ENCODE measurements around the gene HS3ST4.

HS3ST4 gene

GRCh38 chr16:25951999-25952398, 260.2 kb downstream of the HS3ST4 start:
- Mint-ChIP-seq H3K27ac (no peak overlapping the region), H3K9me3 (no peaks in the 10 kb centered on the region), H3K4me3 (no peak overlapping the region), H3K27me3 (peaks cover 3% of the 10 kb centered on the region), H3K36me3 (no peaks in the 10 kb centered on the region), H3K4me1 (no peaks in the 10 kb centered on the region)

- no peaks in the 10 kb centered on the region for H3K4me1 Mint-ChIP-seq
- H3K9me3 Mint-ChIP-seq: no peaks in the 10 kb centered on the region
- H3K36me3 Mint-ChIP-seq: no peaks in the 10 kb centered on the region
- H3K27me3 Mint-ChIP-seq: peaks cover 3% of the 10 kb centered on the region
- no peak overlapping the region for H3K27ac Mint-ChIP-seq
- no peak overlapping the region for H3K4me3 Mint-ChIP-seq
Measured at GRCh38 chr16:25952983-25953382, 261.2 kb downstream of the HS3ST4 start.

GRCh38 chr16:25957707-25958106, 265.9 kb downstream of the HS3ST4 start:
- no peak overlapping the region for H3K27ac Mint-ChIP-seq
- no peaks in the 10 kb centered on the region for H3K4me1 Mint-ChIP-seq
- H3K4me3 Mint-ChIP-seq: no peak overlapping the region
- peaks cover 5% of the 10 kb centered on the region for H3K27me3 Mint-ChIP-seq
- peaks cover 1% of the 10 kb centered on the region for H3K36me3 Mint-ChIP-seq
- H3K9me3 Mint-ChIP-seq: no peaks in the 10 kb centered on the region

- no peaks in the 10 kb centered on the region for H3K4me1 Mint-ChIP-seq
- no peak overlapping the region for H3K4me3 Mint-ChIP-seq
- H3K27ac Mint-ChIP-seq: no peak overlapping the region
- no peaks in the 10 kb centered on the region for H3K9me3 Mint-ChIP-seq
- peaks cover 2% of the 10 kb centered on the region for H3K27me3 Mint-ChIP-seq
- peaks cover 1% of the 10 kb centered on the region for H3K36me3 Mint-ChIP-seq
Measured at GRCh38 chr16:25959221-25959620, 267.5 kb downstream of the HS3ST4 start.

GRCh38 chr16:25966172-25967097, 274.7 kb downstream of the HS3ST4 start:
- Mint-ChIP-seq H3K27me3 (no peaks in the 10 kb centered on the region), H3K9me3 (no peaks in the 10 kb centered on the region), H3K27ac (no peak overlapping the region), H3K36me3 (no peaks in the 10 kb centered on the region), H3K4me1 (peaks cover 6% of the 10 kb centered on the region), H3K4me3 (no peak overlapping the region)

GRCh38 chr16:25977121-25977520, 285.4 kb downstream of the HS3ST4 start:
- H3K36me3 Mint-ChIP-seq: no peaks in the 10 kb centered on the region
- no peaks in the 10 kb centered on the region for H3K4me1 Mint-ChIP-seq
- H3K27me3 Mint-ChIP-seq: peaks cover 2% of the 10 kb centered on the region
- H3K27ac Mint-ChIP-seq: no peak overlapping the region
- no peak overlapping the region for H3K4me3 Mint-ChIP-seq
- H3K9me3 Mint-ChIP-seq: no peaks in the 10 kb centered on the region

- no peak overlapping the region for H3K27ac Mint-ChIP-seq
- H3K36me3 Mint-ChIP-seq: no peaks in the 10 kb centered on the region
- no peaks in the 10 kb centered on the region for H3K9me3 Mint-ChIP-seq
Measured at GRCh38 chr16:25978218-25978617, 286.5 kb downstream of the HS3ST4 start.

GRCh38 chr16:25988084-25988483, 296.3 kb downstream of the HS3ST4 start:
- H3K27ac Mint-ChIP-seq: no peak overlapping the region
- peaks cover 10% of the 10 kb centered on the region for H3K27me3 Mint-ChIP-seq
- H3K9me3 Mint-ChIP-seq: no peaks in the 10 kb centered on the region

More at GRCh38 chr16:25978218-25978617, 286.5 kb downstream of the HS3ST4 start:
- Mint-ChIP-seq H3K27me3 (peaks cover 2% of the 10 kb centered on the region), H3K4me3 (no peak overlapping the region), H3K4me1 (no peaks in the 10 kb centered on the region)

GRCh38 chr16:25988882-25989281, 297.1 kb downstream of the HS3ST4 start:
- Mint-ChIP-seq H3K4me1 (no peaks in the 10 kb centered on the region), H3K9me3 (no peaks in the 10 kb centered on the region), H3K36me3 (no peaks in the 10 kb centered on the region), H3K27me3 (peaks cover 11% of the 10 kb centered on the region), H3K4me3 (no peak overlapping the region), H3K27ac (no peak overlapping the region)

More at GRCh38 chr16:25988084-25988483, 296.3 kb downstream of the HS3ST4 start:
- Mint-ChIP-seq H3K4me1 (no peaks in the 10 kb centered on the region), H3K4me3 (no peak overlapping the region), H3K36me3 (no peaks in the 10 kb centered on the region)

GRCh38 chr16:25996052-25996451, 304.3 kb downstream of the HS3ST4 start:
- Mint-ChIP-seq H3K9me3 (peaks cover 10% of the 10 kb centered on the region), H3K4me1 (no peaks in the 10 kb centered on the region), H3K27me3 (peaks cover 10% of the 10 kb centered on the region), H3K4me3 (no peak overlapping the region), H3K36me3 (no peaks in the 10 kb centered on the region), H3K27ac (no peak overlapping the region)

GRCh38 chr16:26005336-26005735, 313.6 kb downstream of the HS3ST4 start:
- Mint-ChIP-seq H3K9me3 (peaks cover 7% of the 10 kb centered on the region), H3K36me3 (no peaks in the 10 kb centered on the region), H3K4me3 (no peak overlapping the region), H3K27me3 (peaks cover 8% of the 10 kb centered on the region), H3K4me1 (no peaks in the 10 kb centered on the region), H3K27ac (no peak overlapping the region)

GRCh38 chr16:26012376-26012775, 320.6 kb downstream of the HS3ST4 start:
- Mint-ChIP-seq H3K27ac (no peak overlapping the region), H3K9me3 (peaks cover 13% of the 10 kb centered on the region), H3K4me1 (no peaks in the 10 kb centered on the region), H3K27me3 (peaks cover 2% of the 10 kb centered on the region), H3K36me3 (no peaks in the 10 kb centered on the region), H3K4me3 (no peak overlapping the region)

- H3K27ac Mint-ChIP-seq: no peak overlapping the region
- H3K27me3 Mint-ChIP-seq: peaks cover 9% of the 10 kb centered on the region
- no peaks in the 10 kb centered on the region for H3K4me1 Mint-ChIP-seq
- no peaks in the 10 kb centered on the region for H3K36me3 Mint-ChIP-seq
- H3K9me3 Mint-ChIP-seq: peaks cover 24% of the 10 kb centered on the region
- no peak overlapping the region for H3K4me3 Mint-ChIP-seq
Measured at GRCh38 chr16:26015776-26016175, 324.0 kb downstream of the HS3ST4 start.

- peaks cover 9% of the 10 kb centered on the region for H3K27me3 Mint-ChIP-seq
- no peaks in the 10 kb centered on the region for H3K4me1 Mint-ChIP-seq
- H3K4me3 Mint-ChIP-seq: no peak overlapping the region
- H3K9me3 Mint-ChIP-seq: peaks cover 24% of the 10 kb centered on the region
- H3K36me3 Mint-ChIP-seq: no peaks in the 10 kb centered on the region
- no peak overlapping the region for H3K27ac Mint-ChIP-seq
Measured at GRCh38 chr16:26016989-26017388, 325.2 kb downstream of the HS3ST4 start.

GRCh38 chr16:26019381-26020242, 327.9 kb downstream of the HS3ST4 start:
- H3K4me1 Mint-ChIP-seq: no peaks in the 10 kb centered on the region
- H3K36me3 Mint-ChIP-seq: no peaks in the 10 kb centered on the region
- H3K27me3 Mint-ChIP-seq: peaks cover 9% of the 10 kb centered on the region
- peaks cover 21% of the 10 kb centered on the region for H3K9me3 Mint-ChIP-seq
- H3K27ac Mint-ChIP-seq: no peak overlapping the region
- H3K4me3 Mint-ChIP-seq: no peak overlapping the region

All from activated naive CD4-positive, alpha-beta T cell treated with anti-CD3 and anti-CD28 coated beads, Interleukin-2, amount 50 U/mL, for 24 hours (primary cell).